GM19239 (cell line): ENCODE results near the gene AURKAIP1.
"Not testable (repeated sequence)": the region's sequence is repeated elsewhere in the genome, so short reads cannot be mapped to it uniquely, and the experiment has no call there.

Experiments used
- DNase-seq: peaks from one replicate; pipeline ENCODE4 v3.0.0; 2011; ENCODE audit warnings: low spot score; ENCODE audit not compliant: insufficient read length
- FAIRE-seq: peaks from 2 replicates; lab custom pipeline; 2011; peaks lifted over from hg19 to GRCh38; lab: Jason Lieb, UNC

AURKAIP1 gene

GRCh38 chr1:1388078-1388472 is 13.1 kb upstream of the AURKAIP1 start:
- DNase-seq: no peak
- no peak for FAIRE-seq

GRCh38 chr1:1387098-1388077 is 12.4 kb upstream of the AURKAIP1 start:
- FAIRE-seq (no peak), DNase-seq (no peak)

- DNase-seq (no peak), FAIRE-seq (no peak)
Observed at GRCh38 chr1:1385931-1386330, 10.9 kb upstream of the AURKAIP1 start.

GRCh38 chr1:1385339-1385738 is 10.3 kb upstream of the AURKAIP1 start:
- not testable (repeated sequence) for DNase-seq, FAIRE-seq

GRCh38 chr1:1381294-1381693 is 6.3 kb upstream of the AURKAIP1 start:
- no peak for FAIRE-seq
- DNase-seq: no peak

GRCh38 chr1:1380860-1381259 is 5.9 kb upstream of the AURKAIP1 start:
- DNase-seq: no peak
- FAIRE-seq: no peak

GRCh38 chr1:1377540-1378205 is 2.7 kb upstream of the AURKAIP1 start:
- FAIRE-seq (no peak), DNase-seq (no peak)

GRCh38 chr1:1376551-1377226 is 1.7 kb upstream of the AURKAIP1 start:
- DNase-seq (no peak), FAIRE-seq (no peak)

- no peak for DNase-seq
- no peak for FAIRE-seq
Observed at GRCh38 chr1:1374589-1374928, 448 bp downstream of the AURKAIP1 start.

GRCh38 chr1:1373815-1374588 is 1.0 kb downstream of the AURKAIP1 start:
- FAIRE-seq (no peak), DNase-seq (no peak)

GRCh38 chr1:1373051-1373814 is 1.8 kb downstream of the AURKAIP1 start:
- DNase-seq (no peak), FAIRE-seq (no peak)

GRCh38 chr1:1371746-1372711 is 3.0 kb downstream of the AURKAIP1 start:
- FAIRE-seq (peak; percentile 76), DNase-seq (peak; percentile 84)

GRCh38 chr1:1371364-1371745 is 3.7 kb downstream of the AURKAIP1 start:
- DNase-seq: no peak
- FAIRE-seq: no peak

- no peak for FAIRE-seq
- no peak for DNase-seq
Observed at GRCh38 chr1:1370771-1371300, 4.2 kb downstream of the AURKAIP1 start.

GRCh38 chr1:1370094-1370493 is 4.9 kb downstream of the AURKAIP1 start:
- DNase-seq, FAIRE-seq: not testable (repeated sequence)

GRCh38 chr1:1367315-1367714 is 7.7 kb downstream of the AURKAIP1 start:
- no peak for FAIRE-seq
- no peak for DNase-seq

- DNase-seq: no peak
- FAIRE-seq: no peak
Observed at GRCh38 chr1:1366699-1367066, 8.3 kb downstream of the AURKAIP1 start.
